Activated CD8-positive, alpha-beta memory T cell treated with anti-CD3 and anti-CD28 coated beads, Interleukin-2, amount 50 U/mL, for 1 hour (primary cell): ENCODE measurements around the gene MAP10.
"Not testable (repeated sequence)": the region's sequence is repeated elsewhere in the genome, so short reads cannot be mapped to it uniquely, and the experiment has no call there.

ENCODE experiments used
- DNase-seq: peaks from one replicate; pipeline ENCODE4 v3.0.0-alpha.2; 2020; ENCODE audit errors: extremely low read depth

MAP10 gene, protein sequence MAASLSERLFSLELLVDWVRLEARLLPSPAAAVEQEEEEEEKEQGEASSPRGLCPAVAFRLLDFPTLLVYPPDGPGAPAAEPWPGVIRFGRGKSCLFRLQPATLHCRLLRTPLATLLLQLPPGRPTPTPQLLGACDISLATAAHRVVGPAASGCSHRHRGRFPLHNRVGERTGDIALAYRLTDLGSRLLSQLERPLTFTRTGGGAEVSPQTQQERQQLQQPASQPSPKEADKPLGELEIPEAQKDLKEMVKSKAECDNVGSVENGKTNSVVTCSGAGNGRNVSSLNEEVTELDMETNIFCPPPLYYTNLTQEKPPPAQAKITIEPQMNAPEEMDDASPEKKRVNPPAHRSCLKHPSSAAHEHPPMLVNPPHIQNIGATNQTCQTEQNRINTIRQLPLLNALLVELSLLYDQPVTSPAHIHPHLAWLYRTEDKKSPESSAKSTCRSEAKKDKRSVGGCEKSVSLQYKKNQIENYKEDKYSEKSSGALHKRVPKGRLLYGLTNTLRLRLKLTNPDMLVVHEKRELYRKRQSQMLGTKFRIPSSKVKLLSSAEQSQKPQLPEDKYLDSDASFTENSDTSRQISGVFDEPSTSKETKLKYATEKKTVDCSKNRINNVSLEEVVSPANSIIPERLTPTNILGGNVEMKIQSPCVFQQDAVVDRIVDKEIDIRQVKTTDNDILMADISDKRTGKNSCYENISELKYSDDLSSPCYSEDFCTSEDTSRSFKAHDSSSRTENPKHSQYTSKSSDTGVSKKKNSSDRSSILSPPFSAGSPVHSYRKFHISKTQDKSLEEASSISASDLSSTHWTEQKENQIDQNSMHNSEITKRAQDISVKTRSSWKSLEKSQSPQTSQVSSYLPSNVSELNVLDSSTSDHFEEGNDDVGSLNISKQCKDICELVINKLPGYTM

DNA sequence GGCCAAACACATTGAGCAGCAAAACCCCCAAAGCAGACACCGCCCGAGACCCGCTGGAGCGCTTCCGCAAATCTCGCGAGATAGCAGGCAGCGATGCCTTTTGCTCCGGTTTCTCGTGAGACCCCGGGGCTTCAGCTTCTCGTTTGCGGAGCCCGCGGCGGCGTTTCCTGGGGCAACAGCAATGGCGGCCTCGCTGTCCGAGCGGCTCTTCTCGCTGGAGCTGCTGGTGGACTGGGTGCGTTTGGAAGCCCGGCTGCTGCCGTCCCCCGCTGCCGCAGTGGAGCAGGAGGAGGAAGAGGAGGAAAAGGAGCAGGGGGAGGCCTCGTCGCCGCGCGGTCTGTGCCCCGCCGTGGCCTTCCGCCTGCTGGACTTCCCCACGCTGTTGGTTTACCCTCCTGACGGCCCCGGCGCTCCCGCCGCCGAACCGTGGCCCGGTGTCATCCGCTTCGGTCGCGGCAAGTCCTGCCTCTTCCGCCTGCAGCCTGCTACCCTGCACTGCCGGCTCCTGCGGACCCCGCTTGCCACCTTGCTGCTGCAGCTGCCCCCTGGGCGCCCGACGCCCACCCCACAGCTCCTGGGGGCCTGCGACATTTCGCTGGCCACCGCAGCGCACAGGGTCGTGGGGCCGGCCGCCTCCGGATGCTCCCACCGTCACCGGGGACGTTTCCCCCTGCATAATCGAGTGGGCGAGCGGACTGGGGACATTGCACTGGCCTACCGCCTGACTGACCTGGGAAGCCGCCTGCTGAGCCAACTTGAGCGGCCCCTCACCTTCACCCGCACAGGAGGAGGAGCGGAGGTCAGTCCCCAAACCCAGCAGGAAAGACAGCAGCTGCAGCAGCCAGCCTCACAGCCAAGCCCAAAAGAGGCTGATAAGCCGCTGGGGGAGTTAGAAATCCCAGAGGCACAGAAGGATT lies at the start of gene MAP10:
Gene MAP10 (plus strand): TSS at position 148 of the 917 bp plus-strand sequence. CDS start 34 bp downstream, at position 182.
- peak; percentile 33 for DNase-seq

DNA sequence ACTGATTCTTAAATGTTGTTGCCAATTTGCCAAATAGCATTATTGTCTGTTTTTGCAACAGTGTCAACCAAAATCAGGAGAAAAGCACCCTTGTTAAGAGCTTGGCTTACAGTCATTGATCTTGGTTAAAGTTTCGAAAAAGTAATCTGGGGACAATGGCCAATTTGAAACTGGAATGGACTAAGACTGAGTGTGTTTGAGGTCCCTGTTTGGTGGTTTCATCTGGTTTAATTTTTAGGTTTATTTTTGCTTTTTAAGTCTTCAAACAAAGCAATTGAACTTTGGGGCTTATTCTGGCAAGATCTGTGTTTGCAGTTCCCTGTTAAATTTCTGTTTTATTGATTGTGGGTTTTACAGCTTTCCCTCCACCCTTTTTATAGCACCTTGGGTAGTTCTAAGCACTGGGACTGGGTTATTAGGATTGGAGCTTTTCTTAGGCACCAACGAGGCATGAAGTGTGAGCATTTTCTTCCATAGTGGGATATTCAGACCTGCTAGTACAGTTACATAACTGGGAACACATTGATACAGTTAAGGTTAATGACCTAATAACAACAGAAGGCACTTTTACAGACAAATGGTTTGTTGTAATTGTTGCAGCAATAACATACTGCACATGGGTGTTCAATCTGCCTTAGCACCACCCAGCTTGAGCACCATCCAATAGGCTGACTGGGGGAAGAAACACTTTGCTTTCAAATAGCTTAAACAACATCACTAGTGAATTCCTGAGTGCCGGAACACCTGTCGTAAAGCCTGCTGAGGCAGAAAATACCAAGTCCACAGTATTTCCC lies 40.6 kb upstream of the MAP10 start:
- no peak for DNase-seq

DNA sequence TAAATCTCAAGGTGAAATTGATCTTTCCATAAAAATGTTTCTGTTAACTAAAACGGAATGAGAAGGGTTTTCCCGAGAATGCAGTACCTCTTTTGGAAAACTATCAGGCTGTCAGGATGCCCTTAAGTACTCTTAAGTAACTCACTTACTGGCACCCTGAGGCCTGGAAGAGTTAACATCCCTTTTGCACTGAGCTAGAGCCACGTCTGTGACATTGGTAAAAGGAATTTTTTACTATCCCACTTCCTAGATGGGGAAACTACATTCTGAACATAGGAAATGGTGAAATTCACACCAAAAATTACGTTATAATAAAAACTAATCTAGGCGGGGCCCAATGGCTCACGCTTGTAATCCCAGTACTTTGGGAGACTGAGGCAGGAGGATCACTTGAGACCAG lies 39.7 kb upstream of the MAP10 start:
- no peak for DNase-seq

DNA sequence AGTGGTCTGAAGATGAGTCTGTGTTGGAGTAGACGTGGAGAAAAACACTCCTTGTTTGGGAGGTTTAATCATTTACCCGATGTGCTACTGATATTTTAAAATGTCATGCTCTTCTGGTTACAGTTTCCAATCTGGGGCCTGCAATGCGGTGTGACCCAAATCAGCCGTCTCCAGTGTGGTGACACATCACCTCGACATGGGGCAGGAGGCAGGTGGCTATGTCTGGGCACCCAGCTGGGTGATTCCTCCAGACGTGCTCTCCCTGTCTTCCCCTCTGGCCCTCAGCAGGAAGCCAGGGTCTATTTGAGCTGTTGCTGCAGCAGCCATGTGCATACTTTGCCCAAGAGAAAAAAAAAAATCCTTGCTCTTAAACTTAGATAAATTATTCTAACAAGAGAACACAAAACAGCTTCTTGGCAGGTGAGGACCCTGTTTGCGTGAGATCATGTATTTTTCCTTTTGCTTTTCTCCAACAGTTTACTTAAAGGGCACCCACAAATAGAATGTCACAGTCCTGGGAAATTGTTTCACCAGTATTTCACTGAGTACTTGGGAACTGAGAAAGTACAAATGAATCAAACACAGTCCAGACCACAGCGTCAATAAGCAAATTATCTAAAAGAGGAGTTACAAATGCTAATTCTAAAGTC lies 38.9 kb upstream of the MAP10 start:
- no peak for DNase-seq

DNA sequence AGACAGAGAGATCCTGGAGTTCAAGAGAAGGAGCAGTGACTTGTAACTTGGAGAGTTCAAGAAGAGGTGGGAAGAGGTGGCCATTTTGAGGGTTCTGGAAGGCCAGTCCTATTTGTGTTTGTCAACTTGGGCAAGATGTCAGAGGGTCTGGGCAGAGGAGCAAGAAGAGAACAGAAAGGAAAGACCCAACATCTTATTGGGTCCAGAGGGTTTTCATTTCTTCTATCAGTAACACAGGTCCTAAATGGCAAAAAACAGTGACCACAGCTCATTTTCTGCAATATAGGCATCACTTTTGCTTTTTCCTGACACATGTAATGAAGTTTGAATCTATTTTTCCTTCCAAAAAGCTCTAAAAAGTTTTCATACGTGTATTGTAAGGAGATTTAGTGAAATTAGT lies 38.3 kb upstream of the MAP10 start:
- no peak for DNase-seq

DNA sequence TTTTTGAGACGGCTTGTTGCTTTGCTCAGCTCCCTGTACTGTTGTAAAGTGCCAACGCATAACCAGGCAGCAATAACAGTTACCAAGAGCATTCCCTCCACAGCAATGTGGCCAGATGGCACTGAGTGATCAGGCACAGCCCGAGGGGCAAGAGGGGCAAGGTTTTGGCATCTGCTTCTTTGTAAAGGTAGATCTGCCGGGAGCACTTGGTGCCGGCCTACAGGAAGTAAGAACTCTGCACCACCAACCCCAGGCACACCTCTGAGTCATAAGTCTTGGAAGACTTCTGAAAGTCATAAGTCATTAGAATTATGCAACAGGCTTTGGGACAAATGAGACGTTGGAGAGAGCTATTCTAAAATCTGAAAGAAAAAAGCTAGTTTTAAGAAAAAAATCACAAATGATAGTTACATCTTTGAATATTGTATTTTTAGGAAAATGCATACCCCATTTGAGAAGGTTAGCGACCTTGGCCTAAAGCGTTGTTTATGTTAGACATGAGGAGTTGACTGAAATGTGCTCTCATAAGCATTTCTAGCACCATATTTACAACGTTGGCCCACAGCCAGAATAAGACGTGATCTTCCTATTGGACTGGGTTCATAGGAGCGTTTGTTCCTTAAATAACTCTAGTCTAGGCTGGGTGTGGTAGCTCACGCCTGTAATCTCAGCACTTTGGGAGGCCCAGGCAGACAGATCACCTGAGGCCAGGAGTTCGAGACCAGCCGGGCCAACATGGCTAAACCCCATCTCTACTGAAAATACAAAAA lies 37.7 kb upstream of the MAP10 start:
- no peak for DNase-seq

DNA sequence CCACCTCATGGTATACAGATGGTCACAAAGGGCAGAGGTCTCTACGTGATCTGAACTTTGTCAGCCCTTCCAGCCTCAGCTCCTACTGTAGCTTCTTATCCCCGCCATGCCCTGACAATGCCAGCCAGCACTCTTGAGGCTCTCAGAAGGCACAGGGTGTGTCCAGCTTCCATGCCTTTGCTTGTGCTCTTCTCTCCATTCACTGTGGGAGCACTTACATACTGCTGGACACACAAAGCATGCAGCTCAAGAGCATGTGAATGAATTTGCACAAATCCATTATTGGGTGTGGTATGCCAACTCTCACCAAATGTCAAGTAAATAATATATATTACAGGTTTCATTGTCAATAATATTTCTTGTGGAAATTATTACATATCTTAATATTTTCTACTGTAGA lies 36.4 kb upstream of the MAP10 start:
- no peak for DNase-seq

DNA sequence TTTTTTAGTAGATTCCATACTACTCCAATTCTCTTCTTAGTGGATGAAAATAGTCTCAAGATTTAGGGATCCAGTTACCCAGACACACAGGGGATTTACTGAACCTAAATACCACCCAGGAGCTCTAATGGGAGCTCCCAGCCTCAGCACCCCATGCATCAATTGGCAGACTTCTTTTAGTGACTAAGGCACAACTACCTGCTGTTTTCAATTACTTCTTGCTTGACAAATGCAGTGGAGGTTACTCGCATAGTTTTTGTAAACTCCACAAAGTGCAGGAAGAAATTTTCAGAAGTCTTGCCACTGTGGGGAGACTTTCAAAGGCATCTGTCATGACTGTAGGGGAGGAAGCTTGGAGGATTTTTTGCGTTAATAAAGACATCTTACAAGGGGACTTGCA lies 35.5 kb upstream of the MAP10 start:
- DNase-seq: no peak

DNA sequence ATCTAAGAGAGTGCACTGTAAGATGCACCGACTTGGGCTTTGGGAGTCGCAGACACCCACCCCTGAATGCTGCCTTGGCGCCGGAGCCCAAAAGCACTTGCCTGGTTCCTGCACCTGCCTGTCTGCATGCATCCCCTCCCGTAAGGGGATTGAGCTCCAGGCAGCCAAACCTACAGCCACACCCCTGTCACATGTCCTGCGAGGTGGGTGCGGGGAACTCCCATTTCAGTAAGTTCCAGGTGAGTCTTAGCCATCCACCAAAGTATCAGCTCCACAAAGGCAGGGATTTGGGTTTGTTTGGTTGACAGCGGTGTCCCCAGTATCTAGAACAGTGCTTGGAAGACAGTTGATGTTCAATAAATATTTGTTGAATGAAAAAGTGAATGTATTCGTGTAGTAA lies 31.5 kb upstream of the MAP10 start:
- DNase-seq: no peak

DNA sequence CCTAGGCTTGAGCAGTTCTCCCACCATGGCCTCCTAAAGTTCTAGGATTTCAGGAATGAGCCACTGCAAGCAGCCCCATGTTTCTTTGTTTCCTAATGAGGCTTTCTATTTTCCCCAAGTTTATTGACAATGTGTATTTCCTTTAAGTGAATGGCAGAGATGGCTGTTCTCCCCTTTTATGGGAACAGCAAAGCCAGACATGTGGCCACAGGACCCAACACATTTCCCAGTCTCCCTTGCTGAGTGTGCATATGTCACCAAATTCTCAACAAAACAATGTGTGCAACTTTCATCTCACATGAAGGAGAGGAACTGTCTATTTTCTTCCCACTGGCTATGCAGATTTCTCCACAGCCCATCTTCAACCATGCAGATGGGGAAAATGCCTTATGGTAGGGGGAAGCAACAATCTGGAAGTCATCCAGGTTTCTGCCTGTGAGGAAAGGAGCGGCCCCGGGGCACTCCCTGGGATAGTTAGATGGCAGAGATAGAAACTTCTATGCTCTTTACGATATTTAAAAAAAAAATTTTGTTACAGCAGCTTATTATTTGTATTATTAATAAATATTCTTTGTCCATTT lies 28.6 kb upstream of the MAP10 start:
- no peak for DNase-seq

DNA sequence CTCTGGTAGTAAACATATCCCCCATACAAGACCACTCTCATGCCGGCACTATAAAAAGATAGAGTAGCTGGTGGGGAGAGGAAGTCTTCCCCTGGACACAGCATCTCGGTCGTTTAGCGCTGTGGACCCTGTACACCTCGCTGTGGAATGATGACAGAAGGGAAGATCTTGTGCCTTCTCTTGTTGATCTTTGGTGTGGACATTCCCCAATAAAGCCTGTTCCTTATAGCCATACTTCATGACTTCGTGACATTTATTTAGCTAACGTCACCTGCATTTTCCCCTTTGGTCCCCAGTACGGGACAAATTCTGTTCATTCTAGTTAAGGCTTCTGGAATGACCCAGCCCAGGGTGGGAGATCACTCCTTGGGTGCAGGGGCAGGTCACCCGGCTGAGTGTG lies 24.9 kb upstream of the MAP10 start:
- DNase-seq: no peak

DNA sequence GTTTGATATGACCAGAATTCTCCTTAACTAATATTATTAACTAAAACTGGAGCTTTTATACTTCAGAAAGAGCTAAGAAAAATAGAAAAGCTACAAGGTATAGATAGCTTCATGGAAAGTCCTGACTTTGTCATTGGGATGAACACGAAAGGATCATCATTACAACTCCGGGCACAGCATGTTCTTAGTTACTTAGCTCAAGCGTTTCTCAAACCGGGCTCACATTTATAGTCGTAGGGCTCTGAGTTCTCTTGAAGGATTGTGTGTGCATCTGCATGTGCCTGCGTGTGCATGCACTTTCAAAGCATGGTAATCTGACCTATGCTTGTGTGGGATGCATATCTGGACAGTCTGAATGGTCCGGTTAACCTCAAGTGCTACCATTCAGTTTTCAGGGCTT lies 20.4 kb upstream of the MAP10 start:
- no peak for DNase-seq

DNA sequence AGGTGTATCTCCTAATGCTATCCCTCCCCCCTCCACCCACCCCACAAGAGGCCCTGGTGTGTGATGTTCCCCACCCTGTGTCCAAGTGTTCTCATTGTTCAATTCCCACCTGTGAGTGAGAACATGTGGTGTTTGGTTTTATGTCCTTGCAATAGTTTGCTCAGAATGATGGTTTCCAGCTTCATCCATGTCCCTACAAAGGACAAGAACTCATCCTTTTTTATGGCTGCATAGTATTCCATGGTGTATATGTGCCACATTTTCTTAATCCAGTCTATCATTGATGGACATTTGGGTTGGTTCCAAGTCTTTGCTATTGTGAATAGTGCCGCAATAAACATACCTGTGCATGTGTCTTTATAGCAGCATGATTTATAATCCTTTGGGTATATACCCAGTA lies 19.6 kb upstream of the MAP10 start:
- not testable (repeated sequence) for DNase-seq

DNA sequence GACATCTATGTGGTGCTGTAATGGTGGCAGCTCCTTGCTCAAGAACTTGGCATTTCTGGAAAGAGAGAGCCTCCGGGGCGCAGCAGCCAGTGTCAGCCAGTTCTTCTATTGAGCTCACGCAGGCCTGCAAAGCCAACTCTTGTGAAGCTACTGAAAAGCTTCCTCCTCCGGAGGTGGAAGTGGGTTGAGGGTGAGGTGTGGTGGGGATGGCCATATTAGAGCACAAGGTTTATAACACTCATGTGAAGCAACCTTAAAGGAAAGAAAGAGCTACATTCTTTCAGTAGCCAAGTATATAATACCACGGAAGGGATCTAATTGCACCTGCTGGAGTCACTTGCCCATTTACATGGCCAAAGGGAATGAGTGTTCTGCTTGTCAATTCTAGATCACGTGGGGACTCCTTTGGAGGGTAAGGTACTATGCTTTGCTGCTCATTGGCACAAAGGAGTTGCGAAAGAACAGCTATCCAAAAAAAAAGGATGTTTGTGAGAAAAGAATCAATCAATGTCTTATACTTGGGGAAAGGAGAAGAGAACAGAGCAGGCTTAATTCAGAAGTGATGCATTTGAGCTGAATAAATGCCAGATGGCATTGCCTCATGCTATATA lies 18.3 kb upstream of the MAP10 start:
- DNase-seq: no peak

DNA sequence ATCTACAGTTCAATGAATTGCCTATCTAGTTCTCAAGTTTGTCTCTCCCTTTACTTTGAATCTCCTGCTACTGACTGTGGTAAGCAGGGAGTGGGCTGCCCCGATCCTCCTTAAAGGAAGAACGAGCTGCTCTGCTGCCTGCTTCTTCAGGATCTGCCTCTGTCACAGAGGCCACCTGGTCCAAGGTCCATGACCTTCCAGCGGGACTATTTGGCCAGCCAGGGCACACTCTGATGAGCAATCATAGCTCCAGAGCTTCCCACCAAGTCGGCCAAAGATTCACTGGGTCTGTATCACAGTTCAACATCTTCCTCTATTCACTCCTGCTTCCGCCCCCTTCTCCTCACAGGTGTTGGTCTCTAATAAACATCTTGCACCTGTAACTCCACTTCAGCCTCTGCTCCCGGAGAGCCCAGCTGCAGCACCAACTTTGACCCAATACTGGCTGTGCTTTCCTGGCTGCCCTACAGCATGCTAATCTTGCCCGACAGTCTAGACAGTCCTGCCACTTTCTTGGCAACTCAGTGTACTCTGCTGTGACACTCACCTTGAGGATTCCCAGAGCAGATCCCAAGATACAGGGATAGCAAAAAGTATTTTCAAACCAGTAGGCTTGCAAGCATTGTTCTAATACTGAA lies 16.9 kb upstream of the MAP10 start:
- no peak for DNase-seq

DNA sequence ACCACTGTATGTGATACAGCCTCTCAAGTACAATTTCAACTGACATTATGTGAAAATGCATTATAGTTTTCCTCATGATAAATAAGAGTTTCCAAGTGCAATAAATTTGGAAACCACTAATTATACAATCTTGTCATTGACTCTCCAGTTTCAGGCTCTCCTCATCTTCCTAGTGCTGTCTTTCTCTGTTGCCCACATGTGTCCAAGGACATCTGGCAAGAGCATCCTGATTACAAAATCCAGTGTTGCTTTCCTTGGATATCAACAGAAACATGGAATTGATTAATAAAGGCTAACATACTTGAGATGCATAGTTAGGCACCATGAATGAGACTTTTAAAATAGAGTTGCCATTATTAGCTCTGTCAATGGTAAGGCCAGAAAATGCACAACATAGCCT lies 15.6 kb upstream of the MAP10 start:
- no peak for DNase-seq

DNA sequence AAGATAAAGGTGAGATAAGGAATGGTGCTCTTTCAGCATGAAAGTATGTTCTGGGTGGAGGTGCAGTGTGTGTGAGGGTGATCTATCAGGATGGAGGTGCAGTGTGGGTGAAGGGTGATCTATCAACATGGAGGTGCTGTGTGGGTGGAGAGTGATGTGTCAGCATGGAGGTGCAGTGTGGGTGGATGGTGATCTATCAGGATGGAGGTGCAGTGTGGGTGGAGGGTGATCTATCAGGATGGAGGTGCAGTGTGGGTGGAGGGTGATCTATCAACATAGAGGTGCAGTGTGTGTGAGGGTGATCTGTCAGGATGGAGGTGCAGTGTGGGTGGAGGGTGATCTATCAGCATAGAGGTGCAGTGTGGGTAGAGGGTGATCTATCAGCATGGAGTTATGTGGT lies 12.3 kb upstream of the MAP10 start:
- no peak for DNase-seq

DNA sequence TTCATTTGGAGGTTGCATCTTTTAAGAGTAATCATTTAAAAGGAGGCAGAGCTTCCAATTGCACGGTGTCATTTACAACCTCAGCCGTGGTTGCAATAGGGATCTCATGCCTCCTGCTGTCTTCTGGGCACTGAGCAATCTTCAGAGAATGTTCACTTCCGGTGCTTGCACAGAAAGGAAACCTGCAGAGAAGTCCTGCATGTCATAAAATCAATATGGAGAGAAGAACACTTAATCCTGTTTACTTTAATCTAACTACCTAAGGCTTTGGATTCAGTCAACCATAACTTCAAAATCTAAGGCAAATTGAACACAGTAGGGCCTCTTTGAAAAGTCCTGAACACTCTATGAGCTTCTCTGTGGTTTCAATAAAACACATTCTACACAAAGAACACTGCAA lies 11.3 kb upstream of the MAP10 start:
- DNase-seq: no peak
